CD14-positive monocyte (primary cell): Measurements from ENCODE around the gene OSBPL1A. TPM values are rescaled to one million over a fixed set of nuclear protein-coding genes. Genes with fewer than 3 reads are reported as not detected.
A peak's percentile ranks its signal among the peaks of the same experiment; 100 is the strongest.

ENCODE experiments used
- DNase-seq, 3 donors: peaks; one replicate each; pipeline ENCODE4 v3.0.0-alpha.2; 2011 to 2022
- H2AFZ ChIP-seq: 2 replicates; pipeline ENCODE4 v1.6.0; 2012; ENCODE audit warnings: mild to moderate bottlenecking, low read depth, low read length, inconsistent platforms; ENCODE audit not compliant: insufficient read depth, poor library complexity, severe bottlenecking
- H3K27ac ChIP-seq, 2 donors: 1 replicate in 1 of 2; 2 replicates in 1 of 2; pipeline ENCODE4 v1.5.1; 2012 to 2013; ENCODE audit warnings: low read length in 2 of 2, control low read depth in 1 of 2, inconsistent platforms in 1 of 2, low read depth in 1 of 2, mild to moderate bottlenecking in 1 of 2
- H3K27me3 ChIP-seq, 2 donors: one replicate each; pipeline versions ENCODE4 v1.6.0 to v1.6.1; 2011 to 2013; ENCODE audit warnings: low read length in 2 of 2; ENCODE audit not compliant: control insufficient read depth in 2 of 2, insufficient read depth in 2 of 2
- H3K36me3 ChIP-seq, 2 donors: replicated peaks in 1 of 2; 1 replicate in 1 of 2; 2 replicates in 1 of 2; pipeline versions ENCODE4 v1.5.1 to v1.6.1; 2012 to 2013; ENCODE audit warnings: low read length in 2 of 2, control low read depth in 1 of 2, inconsistent platforms in 1 of 2, mild to moderate bottlenecking in 1 of 2; ENCODE audit not compliant: insufficient read depth in 2 of 2, control insufficient read depth in 1 of 2
- H3K4me1 ChIP-seq, 2 donors: 1 replicate in 1 of 2; 2 replicates in 1 of 2; pipeline versions ENCODE4 v1.5.1 to v1.6.1; 2012 to 2013; ENCODE audit warnings: low read length in 2 of 2, control low read depth in 1 of 2, inconsistent platforms in 1 of 2, mild to moderate bottlenecking in 1 of 2, moderate library complexity in 1 of 2; ENCODE audit not compliant: insufficient read depth in 2 of 2, control insufficient read depth in 1 of 2
- H3K4me2 ChIP-seq: replicated peaks from 2 replicates; pipeline ENCODE3; 2012; ENCODE audit warnings: low read length, moderate library complexity, mild to moderate bottlenecking; ENCODE audit not compliant: poor library complexity, severe bottlenecking; ENCODE audit errors: extremely low read depth
- H3K4me3 ChIP-seq, 3 experiments: fragments of 200-600 bp in 1 of 3; sonication (generic) in 1 of 3; replicated peaks in 1 of 3; 1 replicate in 2 of 3; 2 replicates in 1 of 3; pipeline ENCODE4 v1.5.1; 2011 to 2013; ENCODE audit warnings: low read length in 3 of 3, mild to moderate bottlenecking in 3 of 3, control low read depth in 2 of 3, low read depth in 2 of 3, inconsistent platforms in 1 of 3, moderate library complexity in 1 of 3
- H3K79me2 ChIP-seq: 2 replicates; pipeline ENCODE4 v1.6.0; 2012; ENCODE audit warnings: mild to moderate bottlenecking, control low read depth, inconsistent platforms, low read length, moderate library complexity; ENCODE audit not compliant: insufficient read depth
- H3K9ac ChIP-seq: 2 replicates; pipeline ENCODE4 v1.6.0; 2017; ENCODE audit warnings: low read length, mild to moderate bottlenecking; ENCODE audit not compliant: insufficient read depth, poor library complexity, severe bottlenecking
- H3K9me3 ChIP-seq, 2 donors: replicated peaks in 1 of 2; 1 replicate in 1 of 2; 2 replicates in 1 of 2; pipeline versions ENCODE4 v1.5.1 to v1.6.1; 2012 to 2013; ENCODE audit warnings: low read length in 2 of 2, control low read depth in 1 of 2; ENCODE audit not compliant: control insufficient read depth in 1 of 2, insufficient read depth in 1 of 2
- H4K20me1 ChIP-seq: 2 replicates; pipeline ENCODE4 v1.6.0; 2012; ENCODE audit warnings: mild to moderate bottlenecking, low read length, control low read depth, moderate library complexity; ENCODE audit not compliant: insufficient read depth
- H3K27ac Mint-ChIP-seq, 7 donors: one replicate each; pipeline ENCODE4 v1.8.0; 2020; ENCODE audit warnings: mild to moderate bottlenecking in 7 of 7, mixed read lengths in 7 of 7, moderate library complexity in 6 of 7, inconsistent platforms in 2 of 7
- H3K27me3 Mint-ChIP-seq, 3 donors: one replicate each; pipeline ENCODE4 v1.8.0; 2021 to 2022; ENCODE audit warnings: low read depth in 3 of 3, mild to moderate bottlenecking in 3 of 3, mixed read lengths in 3 of 3, moderate library complexity in 3 of 3, inconsistent platforms in 1 of 3
- H3K36me3 Mint-ChIP-seq, 2 donors: one replicate each; pipeline ENCODE4 v1.8.0; 2020; ENCODE audit warnings: mixed read lengths in 2 of 2, inconsistent platforms in 1 of 2, mild to moderate bottlenecking in 1 of 2
- H3K4me1 Mint-ChIP-seq: one replicate; pipeline ENCODE4 v1.8.0; 2020; ENCODE audit warnings: mild to moderate bottlenecking, mixed read lengths
- H3K4me3 Mint-ChIP-seq, 2 donors: one replicate each; pipeline ENCODE4 v1.8.0; 2020; ENCODE audit warnings: mild to moderate bottlenecking in 2 of 2, mixed read lengths in 2 of 2, moderate library complexity in 1 of 2
- H3K9me3 Mint-ChIP-seq, 7 donors: one replicate each; pipeline ENCODE4 v1.8.0; 2020 to 2022; ENCODE audit warnings: mixed read lengths in 7 of 7, mild to moderate bottlenecking in 6 of 7, moderate library complexity in 6 of 7, inconsistent platforms in 2 of 7
- CTCF ChIP-seq: fragments of 200-600 bp; IDR thresholded peaks from one replicate; pipeline ENCODE4 v1.8.0; 2022; ENCODE audit warnings: antibody characterized with exemption, mild to moderate bottlenecking
- WGBS: methylation state at CpG from one replicate; pipeline ENCODE4 v1.1.5; 2013; ENCODE audit warnings: missing lambda C conversion rate; ENCODE audit not compliant: insufficient coverage; 5-methylcytosine and 5-hydroxymethylcytosine counted together
- intact Hi-C, 2 donors: fragments of 100-400 bp; cut with micrococcal nuclease; formaldehyde crosslinking; loops; one replicate each; pipeline versions ENCODE4 v1.15.0 to v1.15.1; 2023
- polyA plus RNA-seq, 3 donors: library from polyadenylated mRNA; depleted of rRNA in 1 of 3; unstranded in 2 of 3; stranded (reverse) in 1 of 3; fragments of 300-500 nt in 2 of 3; fragments of >200 nt in 1 of 3; fragmentation: Illumina TruSeq in 2 of 3; gene quantifications; 1 replicate in 2 of 3; 2 replicates in 1 of 3; pipeline ENCODE4 v1.2.3, GENCODE V29; 2012 to 2021

The OSBPL1A gene
- polyA plus RNA-seq, 3 donors = 6.3 to 9.1 (median 7.1) TPM

- Histone ChIP-seq H3K9me3 (no peaks in the 10 kb centered on the region), H2AFZ (no peak overlapping the region), H3K4me2 (no peak overlapping the region), H3K9ac (no peak overlapping the region), H3K27ac (no peak overlapping the region), H4K20me1 (no peaks in the 10 kb centered on the region), H3K4me3 (no peak overlapping the region), H3K27me3 (no peaks in the 10 kb centered on the region), H3K36me3 (no peaks in the 10 kb centered on the region), H3K4me1 (peaks cover 27 to 32% of the 10 kb centered on the region in 2 donors), H3K79me2 (peaks cover 18% of the 10 kb centered on the region)
- DNase-seq = no peak
- Mint-ChIP-seq H3K4me1 (peaks cover 32% of the 10 kb centered on the region), H3K27me3 (peaks cover 0 to 4% (median 0%) of the 10 kb centered on the region in 3 donors), H3K36me3 (no peaks in the 10 kb centered on the region), H3K9me3 (peaks cover 0 to under 1% (median 0%) of the 10 kb centered on the region in 7 donors), H3K27ac (no peak overlapping the region), H3K4me3 (no peak overlapping the region)
- no peak for TF ChIP-seq CTCF
- intact Hi-C loops = no loop called here
- WGBS = no CpG with 5 or more reads among the region's 2 CpGs
These were observed 3.0 kb upstream of the OSBPL1A start for GRCh38 chr18:24400587-24400986.

- Histone ChIP-seq H3K9ac (no peak overlapping the region), H3K4me3 (peak overlapping the region in 1 of 3 experiments; percentile 78), H2AFZ (peak overlapping the region; percentile 88), H3K4me2 (peak overlapping the region; percentile 82), H3K4me1 (peaks cover 36 to 46% of the 10 kb centered on the region in 2 donors), H3K27ac (peak overlapping the region; percentile 27 to 95), H3K9me3 (no peaks in the 10 kb centered on the region), H4K20me1 (no peaks in the 10 kb centered on the region), H3K79me2 (peaks cover 34% of the 10 kb centered on the region), H3K27me3 (no peaks in the 10 kb centered on the region), H3K36me3 (no peaks in the 10 kb centered on the region)
- H3K36me3 Mint-ChIP-seq = no peaks in the 10 kb centered on the region
- peaks cover 0 to 2% (median 0%) of the 10 kb centered on the region in 7 donors for H3K9me3 Mint-ChIP-seq
- H3K27ac Mint-ChIP-seq = peak overlapping the region; percentile 78 to 91 (median 87)
- peak in 2 of 3 donors; percentile 26 to 36 for DNase-seq
- H3K4me3 Mint-ChIP-seq = peak overlapping the region; percentile 83
- WGBS = 87% methylated on average over 13 of the region's 15 CpGs
- intact Hi-C loops = loop anchor here in 1 of 2 donors (10.0 kb wide), 1 partner anchor 956 kb away; the partner anchor contains the start of gene ZNF521
- H3K27me3 Mint-ChIP-seq = no peaks in the 10 kb centered on the region
- peaks cover 45% of the 10 kb centered on the region for H3K4me1 Mint-ChIP-seq
- no peak for TF ChIP-seq CTCF
These were observed 916 bp upstream of the OSBPL1A start for GRCh38 chr18:24398540-24398939.
